DND-41 (cell line): Measurements from ENCODE around the gene SAMD4A.

Experiments used
- EZH2 ChIP-seq: IDR thresholded peaks from 3 replicates; pipeline ENCODE4 v1.6.1; 2012; ENCODE audit warnings: borderline replicate concordance, low read depth, mild to moderate bottlenecking, moderate library complexity, low read length, inconsistent platforms; ENCODE audit not compliant: severe bottlenecking
- TF ChIP-seq, protein P1 (sequence below): IDR thresholded peaks from 2 replicates; pipeline ENCODE4 v1.5.1; 2012; ENCODE audit warnings: borderline replicate concordance, low read length, moderate library complexity, mild to moderate bottlenecking; ENCODE audit not compliant: poor library complexity, severe bottlenecking; ENCODE audit errors: extremely low read depth

- TF ChIP-seq, protein P1, sequence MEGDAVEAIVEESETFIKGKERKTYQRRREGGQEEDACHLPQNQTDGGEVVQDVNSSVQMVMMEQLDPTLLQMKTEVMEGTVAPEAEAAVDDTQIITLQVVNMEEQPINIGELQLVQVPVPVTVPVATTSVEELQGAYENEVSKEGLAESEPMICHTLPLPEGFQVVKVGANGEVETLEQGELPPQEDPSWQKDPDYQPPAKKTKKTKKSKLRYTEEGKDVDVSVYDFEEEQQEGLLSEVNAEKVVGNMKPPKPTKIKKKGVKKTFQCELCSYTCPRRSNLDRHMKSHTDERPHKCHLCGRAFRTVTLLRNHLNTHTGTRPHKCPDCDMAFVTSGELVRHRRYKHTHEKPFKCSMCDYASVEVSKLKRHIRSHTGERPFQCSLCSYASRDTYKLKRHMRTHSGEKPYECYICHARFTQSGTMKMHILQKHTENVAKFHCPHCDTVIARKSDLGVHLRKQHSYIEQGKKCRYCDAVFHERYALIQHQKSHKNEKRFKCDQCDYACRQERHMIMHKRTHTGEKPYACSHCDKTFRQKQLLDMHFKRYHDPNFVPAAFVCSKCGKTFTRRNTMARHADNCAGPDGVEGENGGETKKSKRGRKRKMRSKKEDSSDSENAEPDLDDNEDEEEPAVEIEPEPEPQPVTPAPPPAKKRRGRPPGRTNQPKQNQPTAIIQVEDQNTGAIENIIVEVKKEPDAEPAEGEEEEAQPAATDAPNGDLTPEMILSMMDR: no peak
- TF ChIP-seq EZH2: no peak
Observed at GRCh38 chr14:54564868-54565784, 1.8 kb upstream of the SAMD4A start.
